ENCODE results near the gene CD2. TPM values are rescaled to one million over a fixed set of nuclear protein-coding genes. Genes with fewer than 3 reads are reported as not detected.
"Not testable (repeated sequence)": the region's sequence is repeated elsewhere in the genome, so short reads cannot be mapped to it uniquely, and the experiment has no call there.

CD2 gene
- polyA plus RNA-seq, 3 donors: 0.10 to 0.28 (median 0.23) TPM

DNA sequence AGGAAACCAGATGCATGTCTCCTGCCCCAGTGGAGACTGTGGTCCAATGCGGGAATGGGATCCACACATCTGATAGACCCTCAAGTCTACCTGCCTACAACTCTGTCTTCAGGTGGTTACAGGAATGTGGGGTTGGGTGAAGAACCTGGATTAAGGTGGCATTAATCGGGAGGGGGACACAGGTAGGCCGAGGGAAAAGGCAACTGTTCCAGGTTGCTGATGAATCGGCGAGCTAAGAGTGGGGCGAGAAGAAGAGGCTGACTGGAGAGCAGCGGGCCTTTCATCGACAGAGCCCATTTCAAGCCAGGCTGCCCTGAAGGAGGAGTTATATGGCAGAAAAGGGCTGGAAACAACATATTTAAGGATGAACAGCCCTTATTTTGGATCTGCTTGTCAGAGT lies 836 bp downstream of the CD2 start:
- DNase-seq (ENCODE audit: extremely low read depth in 1 of 11, low read depth in 9 of 11, low spot score in 4 of 11): no peak

DNA sequence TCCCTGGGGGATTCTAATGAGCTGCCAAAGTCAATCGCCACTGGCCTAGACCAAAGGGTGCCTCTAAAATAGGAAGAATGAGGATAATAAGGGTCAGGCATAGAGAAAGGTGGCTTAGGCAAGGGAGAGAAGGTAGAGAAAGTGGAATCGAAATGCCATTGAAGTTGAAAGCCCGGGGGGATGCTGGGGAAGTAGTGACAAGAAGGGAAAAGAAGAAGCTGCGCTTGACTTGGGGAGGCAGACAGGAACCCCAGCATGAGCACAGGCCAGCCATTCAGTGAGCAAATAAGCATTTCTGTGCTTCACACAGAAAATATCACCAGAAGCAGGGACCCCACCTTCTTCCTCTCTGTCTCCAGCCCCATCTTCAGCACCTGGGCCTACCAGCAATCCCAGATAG lies 1.5 kb downstream of the CD2 start:
- DNase-seq (ENCODE audit: extremely low read depth in 1 of 11, low read depth in 9 of 11, low spot score in 4 of 11): no peak

DNA sequence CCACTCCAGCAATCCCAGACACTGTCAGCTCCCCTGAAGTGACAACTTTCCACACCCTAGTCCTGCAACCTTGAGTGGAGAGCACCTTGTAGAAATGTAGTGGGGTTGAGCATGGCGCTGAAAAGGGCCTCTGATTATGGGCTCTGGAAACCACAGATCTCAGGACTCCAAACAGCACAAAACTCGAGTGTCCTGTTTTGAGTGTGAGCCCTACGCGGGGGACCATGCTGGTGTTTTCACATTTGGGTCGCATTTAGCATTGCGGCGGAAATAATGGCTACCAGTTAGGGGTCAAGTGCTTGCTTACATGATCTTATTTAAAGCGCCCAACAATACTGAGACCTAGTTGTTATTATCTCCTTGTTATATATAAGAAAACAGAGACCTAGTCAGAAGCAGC lies 1.9 kb downstream of the CD2 start:
- DNase-seq (ENCODE audit: extremely low read depth in 1 of 11, low read depth in 9 of 11, low spot score in 4 of 11): not testable (repeated sequence)

DNA sequence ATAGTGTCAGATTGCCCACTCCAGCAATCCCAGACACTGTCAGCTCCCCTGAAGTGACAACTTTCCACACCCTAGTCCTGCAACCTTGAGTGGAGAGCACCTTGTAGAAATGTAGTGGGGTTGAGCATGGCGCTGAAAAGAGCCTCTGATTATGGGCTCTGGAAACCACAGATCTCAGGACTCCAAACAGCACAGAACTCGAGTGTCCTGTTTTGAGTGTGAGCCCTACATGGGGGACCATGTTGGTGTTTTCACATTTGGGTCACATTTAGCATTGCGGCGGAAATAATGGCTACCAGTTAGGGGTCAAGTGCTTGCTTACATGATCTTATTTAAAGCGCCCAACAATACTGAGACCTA lies 4.2 kb downstream of the CD2 start:
- DNase-seq (ENCODE audit: extremely low read depth in 1 of 11, low read depth in 9 of 11, low spot score in 4 of 11): not testable (repeated sequence)

DNA sequence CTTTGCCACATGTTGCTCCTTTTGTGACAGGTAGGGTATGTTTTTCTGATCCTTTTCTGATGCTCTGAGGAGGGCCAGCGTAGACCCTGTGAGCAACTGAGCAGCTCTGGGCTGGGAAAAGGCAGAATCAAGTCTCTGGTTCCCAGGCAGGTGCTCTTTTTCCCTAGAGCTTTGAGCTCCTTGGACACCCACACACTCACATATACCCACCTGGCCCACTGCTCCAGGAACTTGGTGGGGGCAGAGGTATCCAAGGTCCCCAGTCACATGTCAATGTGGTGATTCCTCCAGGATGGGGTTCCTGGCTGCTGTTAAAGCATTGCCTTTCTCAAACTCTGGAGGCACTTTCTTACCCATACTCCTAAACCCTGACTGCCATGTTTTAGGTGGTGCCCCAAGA lies 5.4 kb downstream of the CD2 start:
- no peak for DNase-seq (ENCODE audit: extremely low read depth in 1 of 11, low read depth in 9 of 11, low spot score in 4 of 11)

DNA sequence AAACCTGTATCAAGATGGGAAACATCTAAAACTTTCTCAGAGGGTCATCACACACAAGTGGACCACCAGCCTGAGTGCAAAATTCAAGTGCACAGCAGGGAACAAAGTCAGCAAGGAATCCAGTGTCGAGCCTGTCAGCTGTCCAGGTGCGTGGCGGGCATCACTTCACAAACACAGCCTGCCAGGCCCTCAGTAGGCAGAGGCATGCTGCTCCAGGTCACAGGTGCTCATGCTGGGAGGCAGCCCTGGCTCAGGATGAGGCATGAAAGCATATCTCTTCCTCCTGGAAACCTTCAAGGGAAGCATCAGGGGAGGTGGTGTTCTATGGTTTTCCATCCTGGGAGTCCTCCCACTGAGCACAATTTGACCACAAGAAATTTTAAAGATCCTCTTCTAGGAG lies 6.3 kb downstream of the CD2 start:
- no peak for DNase-seq (ENCODE audit: extremely low read depth in 1 of 11, low read depth in 9 of 11, low spot score in 4 of 11)

DNA sequence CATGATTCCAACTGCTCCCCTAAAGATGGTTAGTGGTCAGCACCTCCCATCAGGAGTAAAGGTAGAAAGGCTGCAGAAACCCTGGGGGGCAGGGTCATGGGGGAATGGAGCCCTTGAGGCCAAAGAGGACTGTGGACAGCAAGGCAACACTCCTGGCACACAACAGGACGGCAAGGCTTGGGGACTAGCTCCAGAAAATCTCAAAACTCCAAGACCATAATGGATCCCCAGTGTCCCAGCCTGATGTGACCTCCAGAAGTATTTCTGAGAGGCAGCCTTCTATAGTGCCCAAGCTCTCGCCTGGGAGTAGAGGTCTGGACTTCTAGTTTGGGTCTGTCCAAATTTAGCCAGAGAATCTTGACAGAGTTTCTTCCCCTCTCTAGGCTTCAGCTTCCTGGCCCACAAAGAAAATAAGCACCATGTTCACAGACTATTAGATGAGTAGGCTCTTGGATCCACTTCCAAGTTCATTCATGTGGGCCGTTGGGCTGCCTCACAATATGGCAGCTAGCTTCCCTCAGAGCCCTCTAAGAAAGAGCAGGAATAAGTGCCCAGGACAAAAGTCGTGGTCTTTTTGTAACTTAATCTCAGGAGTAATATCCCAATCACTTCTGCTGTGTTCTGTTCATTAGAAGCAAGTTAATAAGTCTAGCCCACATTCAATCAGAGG lies 6.9 kb downstream of the CD2 start:
- no peak for DNase-seq (ENCODE audit: extremely low read depth in 1 of 11, low read depth in 9 of 11, low spot score in 4 of 11)

DNA sequence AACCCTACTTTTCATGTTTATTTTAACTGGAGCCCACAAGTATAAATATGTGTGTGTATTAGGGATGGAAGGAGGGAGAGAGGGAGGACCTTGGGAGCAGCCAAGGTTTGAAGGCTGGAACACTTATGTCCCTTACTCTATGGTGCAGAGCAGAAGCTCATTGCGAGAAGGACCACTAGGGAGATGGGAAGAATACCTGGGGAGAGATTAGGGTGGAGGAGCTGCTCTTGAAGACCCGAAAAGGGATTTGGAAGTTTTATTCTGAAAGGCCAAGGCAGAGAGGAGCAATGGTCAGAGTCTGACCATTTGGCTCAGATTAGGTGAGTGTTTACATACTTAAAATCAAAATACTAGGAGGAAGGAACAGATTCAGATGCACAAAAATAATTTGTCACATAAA lies 8.1 kb downstream of the CD2 start:
- DNase-seq (ENCODE audit: extremely low read depth in 1 of 11, low read depth in 9 of 11, low spot score in 4 of 11): no peak

DNA sequence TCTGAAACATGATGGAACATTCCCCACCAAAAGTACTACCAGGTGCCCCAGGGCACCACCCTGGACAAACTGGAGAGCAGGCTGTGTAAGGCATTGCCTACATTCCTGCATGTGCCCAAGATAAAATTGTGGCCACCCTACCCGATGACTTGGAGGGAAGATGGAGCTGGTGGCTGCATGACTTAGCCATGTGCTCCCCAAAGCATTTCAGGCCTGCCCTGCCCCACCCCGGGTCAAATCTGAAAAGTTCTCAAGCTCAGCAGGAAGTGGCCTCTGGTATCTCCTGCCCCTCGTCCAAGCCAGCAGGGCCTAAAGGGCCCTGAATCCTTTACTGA lies 8.5 kb downstream of the CD2 start:
- DNase-seq (ENCODE audit: extremely low read depth in 1 of 11, low read depth in 9 of 11, low spot score in 4 of 11): no peak

DNA sequence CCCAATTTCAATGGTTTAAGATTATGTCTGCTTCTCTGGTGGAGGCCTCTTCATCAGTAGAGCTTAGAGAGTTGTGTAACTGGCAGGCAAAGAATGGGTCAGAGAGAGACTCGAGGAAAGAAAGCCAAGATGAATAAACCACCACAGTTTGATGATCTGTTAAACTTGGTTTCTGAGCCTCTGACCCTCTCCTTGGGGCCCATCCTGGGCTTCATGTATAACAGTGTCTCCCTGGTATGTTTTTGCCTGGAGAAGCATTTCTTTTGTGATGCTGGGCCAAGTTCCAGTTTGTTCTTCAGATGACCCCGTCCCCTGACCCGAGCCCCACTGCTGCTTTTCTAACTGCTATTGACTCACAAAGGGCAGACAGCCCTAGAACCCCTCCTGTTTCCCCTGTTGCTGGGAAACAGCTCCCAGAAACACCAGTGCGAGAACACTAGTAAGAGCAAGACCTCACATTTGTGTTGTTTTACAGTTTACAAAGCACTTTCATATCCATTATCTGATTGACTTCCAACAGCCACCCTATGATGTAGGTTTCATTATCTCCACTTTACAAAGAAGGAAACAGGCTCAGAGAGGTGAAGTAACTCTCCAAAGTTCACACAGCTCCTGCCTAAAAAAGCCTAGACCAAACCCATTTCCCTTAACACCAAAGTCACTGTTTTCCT lies 9.0 kb downstream of the CD2 start:
- peak in 2 of 11 donors; percentile 4 to 5 for DNase-seq (ENCODE audit: extremely low read depth in 1 of 11, low read depth in 9 of 11, low spot score in 4 of 11)

DNA sequence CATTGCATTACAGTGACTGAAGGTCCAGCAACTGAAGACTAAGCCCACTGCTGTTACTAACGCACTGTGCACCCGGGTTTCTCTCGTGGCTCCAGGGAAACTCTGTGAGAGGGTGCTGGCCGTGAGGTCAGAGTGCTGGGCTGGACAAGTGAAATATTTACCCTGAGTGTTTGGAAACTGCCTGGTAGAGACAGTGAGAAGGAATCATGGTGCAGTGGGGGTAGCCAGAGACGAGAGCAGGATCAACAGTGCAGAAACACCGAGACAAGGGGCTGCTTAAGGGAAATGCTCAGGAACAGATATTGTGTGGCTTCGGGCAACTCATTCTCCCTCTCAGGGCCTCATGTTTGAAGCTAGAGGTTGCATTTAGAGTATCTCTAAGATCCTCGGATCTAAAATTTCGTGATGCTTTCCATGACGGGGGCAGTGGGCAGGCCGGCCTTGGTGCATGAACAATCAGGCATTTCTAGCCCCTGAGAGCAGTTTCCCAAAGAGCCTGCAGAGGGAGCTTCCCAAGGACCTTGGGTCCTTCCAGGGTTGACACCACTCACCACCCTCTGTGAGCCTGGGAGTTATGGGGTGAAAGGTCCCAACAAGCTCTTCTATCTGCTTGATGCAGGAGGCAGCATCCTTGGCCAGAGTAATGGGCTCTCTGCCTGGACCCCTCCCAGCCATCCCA lies 9.7 kb downstream of the CD2 start:
- DNase-seq (ENCODE audit: extremely low read depth in 1 of 11, low read depth in 9 of 11, low spot score in 4 of 11): peak in 1 of 11 donors; percentile 7

DNA sequence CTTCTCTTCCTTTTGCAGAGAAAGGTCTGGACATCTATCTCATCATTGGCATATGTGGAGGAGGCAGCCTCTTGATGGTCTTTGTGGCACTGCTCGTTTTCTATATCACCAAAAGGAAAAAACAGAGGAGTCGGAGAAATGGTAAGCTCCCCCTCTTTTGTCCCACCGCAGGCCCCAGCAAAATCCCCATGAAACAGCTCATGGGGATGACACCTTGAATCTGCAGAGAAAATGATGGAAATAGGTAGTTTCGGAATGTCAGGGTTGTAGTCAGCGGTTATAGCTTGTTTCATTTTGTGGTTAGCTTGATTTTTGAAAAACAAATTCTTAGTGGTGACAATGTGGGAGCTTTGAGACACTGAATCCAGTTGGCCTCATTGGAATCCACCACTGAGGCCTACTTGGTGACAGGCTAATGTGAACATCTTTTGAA lies 10.3 kb downstream of the CD2 start:
- DNase-seq (ENCODE audit: extremely low read depth in 1 of 11, low read depth in 9 of 11, low spot score in 4 of 11): no peak

DNA sequence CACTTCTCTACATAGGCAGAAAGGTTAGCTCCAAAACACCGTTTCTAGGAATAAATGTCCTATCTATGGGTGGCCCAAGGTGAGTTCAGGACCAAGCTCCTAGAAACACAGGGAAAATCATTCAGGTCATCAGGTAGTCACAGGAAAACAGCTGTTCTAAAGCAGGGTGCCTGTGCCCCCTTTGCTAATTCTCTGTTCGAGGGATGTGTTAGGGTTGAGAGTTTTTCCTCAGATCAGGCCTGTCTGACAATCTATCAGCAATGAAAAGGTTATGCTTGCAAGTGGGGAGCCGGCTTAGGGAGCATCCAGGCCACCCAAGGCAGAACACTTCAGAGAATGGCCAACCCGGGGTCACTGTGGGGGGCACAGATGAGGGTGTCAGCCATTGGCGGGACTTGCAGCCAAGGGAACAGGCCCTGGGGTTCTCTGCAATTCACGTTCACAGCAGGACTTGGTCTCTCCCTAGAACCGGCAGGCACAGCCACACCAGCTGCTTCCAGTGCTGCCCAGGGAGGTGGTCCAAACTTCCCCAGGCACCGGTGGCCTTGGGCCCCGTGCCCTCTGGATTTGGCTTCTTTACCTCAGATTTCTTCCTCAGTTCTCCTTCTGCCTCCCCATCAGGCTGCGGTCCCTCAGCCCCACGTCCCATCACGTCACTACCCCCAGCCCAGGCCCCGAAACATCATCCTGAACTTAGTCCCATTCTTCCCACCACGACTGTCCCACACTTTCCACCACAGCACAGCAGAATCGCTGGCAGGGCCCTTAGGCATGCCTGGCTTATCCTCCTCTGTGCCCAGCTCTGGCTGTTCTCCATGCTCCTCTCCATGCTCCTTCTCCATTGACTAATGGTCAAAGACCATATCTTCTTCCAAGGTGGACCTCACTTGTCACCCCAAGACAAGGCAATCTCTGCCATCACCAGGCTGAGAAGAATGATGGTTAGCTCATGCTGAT lies 11.0 kb downstream of the CD2 start:
- no peak for DNase-seq (ENCODE audit: extremely low read depth in 1 of 11, low read depth in 9 of 11, low spot score in 4 of 11)

DNA sequence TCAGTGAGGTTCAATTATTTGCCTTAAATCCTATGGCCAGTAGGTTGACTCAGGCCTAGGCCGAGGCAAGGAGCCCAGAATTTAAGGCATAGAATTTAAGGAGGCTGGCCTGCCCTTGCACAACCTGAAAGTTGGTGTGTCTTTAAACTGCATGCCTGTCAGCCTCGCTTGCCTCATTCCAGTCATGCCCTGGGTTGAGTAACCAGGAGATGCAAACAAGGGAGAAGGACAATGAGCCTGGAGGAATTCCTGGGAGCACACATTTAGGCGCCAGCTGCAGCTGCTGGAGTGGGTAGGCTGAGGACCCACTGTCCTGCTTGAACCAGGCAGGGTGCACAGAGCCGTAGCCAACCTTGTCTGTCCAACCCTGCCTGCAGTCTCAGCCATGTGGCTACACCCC lies 11.7 kb downstream of the CD2 start:
- no peak for DNase-seq (ENCODE audit: extremely low read depth in 1 of 11, low read depth in 9 of 11, low spot score in 4 of 11)

DNA sequence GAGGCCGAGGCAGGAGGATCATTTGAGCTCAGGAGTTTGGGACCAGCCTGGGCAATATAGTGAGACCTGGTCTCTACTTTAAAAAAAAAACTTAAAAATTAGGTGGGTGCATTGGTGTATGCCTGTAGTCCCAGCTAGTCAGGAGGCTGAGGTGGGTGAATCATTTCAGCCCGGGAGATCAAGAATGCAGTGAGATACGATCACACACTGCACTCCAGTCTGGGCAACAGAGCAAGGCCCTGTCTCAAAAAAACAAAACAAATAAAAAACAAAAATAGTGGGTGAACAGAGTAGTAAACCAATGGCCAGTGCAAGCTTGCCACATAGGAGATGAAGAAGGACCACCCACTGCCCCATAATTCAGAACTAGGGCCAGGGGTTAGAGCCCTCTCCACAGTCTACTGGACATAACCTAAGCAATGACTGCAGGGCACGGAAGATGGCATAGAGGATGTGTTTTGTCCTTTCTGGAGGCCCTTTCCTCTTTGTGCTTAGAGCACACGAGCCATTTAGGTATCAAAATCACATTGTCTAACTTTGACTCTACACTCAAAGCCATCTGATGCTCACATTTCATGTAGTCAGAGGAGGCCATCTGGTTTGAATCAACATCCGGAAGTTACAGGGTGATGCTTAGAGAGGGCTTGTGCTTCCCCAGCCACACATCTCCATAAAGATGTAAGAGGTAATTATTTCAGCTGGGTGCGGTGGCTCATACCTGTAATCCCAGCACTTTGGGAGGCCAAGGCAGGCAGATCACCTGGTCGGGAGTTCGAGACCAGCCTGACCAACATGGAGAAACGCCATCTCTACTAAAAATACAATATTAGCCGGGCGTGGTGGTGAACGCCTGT lies 12.6 kb downstream of the CD2 start:
- DNase-seq (ENCODE audit: extremely low read depth in 1 of 11, low read depth in 9 of 11, low spot score in 4 of 11): no peak

DNA sequence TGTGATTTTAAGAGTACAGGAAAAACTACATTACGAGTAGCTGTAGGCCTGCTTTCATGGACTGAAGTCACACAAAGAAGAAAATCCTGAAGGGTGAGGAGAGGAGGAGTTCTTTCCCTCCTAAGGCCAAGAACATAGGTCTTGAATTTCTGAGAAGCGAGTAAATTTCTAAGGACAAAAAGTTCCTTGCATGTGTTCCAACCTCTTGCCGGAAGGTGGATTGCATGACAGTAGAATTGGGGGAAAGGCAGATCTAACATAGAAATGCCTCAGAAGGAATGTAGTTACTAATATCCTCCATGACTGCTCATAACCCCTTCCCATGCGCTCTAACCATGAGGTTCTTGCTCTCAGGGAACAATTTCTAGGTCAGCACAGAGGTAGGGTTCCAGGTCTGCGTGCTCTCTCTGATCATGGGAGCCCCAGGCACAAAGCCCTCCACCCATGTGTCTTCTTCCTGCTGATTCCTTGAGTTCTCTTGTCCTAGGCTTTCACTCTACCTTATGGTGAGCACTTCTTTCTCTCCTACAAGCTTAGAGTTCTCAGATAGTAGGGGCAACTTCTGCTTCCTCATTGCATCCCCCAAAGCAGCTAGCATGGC lies 13.7 kb downstream of the CD2 start:
- no peak for DNase-seq (ENCODE audit: extremely low read depth in 1 of 11, low read depth in 9 of 11, low spot score in 4 of 11)

DNA sequence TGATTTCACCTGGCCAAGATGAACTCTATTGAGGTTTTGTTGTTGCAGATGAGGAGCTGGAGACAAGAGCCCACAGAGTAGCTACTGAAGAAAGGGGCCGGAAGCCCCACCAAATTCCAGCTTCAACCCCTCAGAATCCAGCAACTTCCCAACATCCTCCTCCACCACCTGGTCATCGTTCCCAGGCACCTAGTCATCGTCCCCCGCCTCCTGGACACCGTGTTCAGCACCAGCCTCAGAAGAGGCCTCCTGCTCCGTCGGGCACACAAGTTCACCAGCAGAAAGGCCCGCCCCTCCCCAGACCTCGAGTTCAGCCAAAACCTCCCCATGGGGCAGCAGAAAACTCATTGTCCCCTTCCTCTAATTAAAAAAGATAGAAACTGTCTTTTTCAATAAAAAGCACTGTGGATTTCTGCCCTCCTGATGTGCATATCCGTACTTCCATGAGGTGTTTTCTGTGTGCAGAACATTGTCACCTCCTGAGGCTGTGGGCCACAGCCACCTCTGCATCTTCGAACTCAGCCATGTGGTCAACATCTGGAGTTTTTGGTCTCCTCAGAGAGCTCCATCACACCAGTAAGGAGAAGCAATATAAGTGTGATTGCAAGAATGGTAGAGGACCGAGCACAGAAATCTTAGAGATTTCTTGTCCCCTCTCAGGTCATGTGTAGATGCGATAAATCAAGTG lies 14.3 kb downstream of the CD2 start:
- no peak for DNase-seq (ENCODE audit: extremely low read depth in 1 of 11, low read depth in 9 of 11, low spot score in 4 of 11)

DNA sequence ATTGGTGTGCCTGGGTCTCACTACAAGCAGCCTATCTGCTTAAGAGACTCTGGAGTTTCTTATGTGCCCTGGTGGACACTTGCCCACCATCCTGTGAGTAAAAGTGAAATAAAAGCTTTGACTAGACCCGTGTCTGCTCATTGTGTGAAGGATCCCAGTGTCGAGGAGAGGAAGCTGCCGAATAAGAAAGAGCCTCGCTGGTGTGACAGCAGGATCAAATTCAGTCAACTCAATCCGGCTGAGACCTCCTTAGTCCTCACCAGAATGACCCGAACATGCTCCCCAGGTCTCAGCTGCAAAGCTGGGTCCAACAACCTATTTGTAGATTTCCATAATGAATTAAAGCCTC lies 14.8 kb downstream of the CD2 start:
- no peak for DNase-seq (ENCODE audit: extremely low read depth in 1 of 11, low read depth in 9 of 11, low spot score in 4 of 11)
